GM18858 (cell line): Measurements from ENCODE around the gene CCNK.

Source experiments
- ATAC-seq: cut with Tn5 transposase; IDR thresholded peaks from one replicate; pipeline ENCODE4 v1.9.1; 2021; ENCODE audit not compliant: unreplicated experiment

The CCNK gene

DNA sequence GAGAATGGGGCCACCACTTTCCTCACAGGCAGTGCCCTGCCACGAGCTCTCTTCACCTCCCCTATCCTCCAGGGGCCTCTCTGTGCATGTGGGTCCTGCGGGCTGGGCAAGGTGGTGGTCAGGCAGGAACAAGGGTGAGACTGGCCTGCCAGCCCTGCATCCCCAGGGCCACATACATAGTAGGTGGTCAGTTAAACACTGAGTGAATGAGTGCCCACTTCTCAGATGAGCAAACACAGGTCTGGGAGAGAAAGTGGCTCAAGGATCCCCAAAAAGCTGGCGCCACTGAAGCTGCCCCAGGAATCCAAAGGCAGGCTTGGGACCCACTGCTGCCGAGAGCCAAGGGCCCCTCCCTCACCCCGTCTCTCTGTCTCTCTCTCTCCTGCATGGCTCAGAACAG, 51.1 kb downstream of the CCNK start:
- ATAC-seq, result no peak

DNA sequence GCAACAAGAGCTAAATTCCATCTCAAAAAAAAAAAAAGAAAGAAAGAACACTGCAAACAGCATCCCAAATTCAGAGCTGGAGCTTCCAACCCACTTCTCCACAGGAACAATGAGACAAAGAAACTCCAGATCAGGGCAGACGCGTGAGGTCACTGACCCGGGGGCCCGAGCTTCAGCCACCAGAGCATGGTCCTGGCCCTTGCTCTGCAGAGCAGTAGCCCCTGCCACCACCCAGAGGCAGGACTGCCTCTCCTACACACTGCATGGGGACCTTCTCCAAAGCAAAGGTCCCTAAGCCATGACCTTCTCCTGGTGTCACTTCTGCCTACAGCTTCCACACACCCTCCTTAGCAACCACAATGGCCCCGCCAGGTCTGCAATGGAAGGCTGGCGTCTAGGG, 53.1 kb downstream of the CCNK start:
- ATAC-seq, result no peak

- ATAC-seq, result no peak
Measured at GRCh38 chr14:99534863-99535262, 53.7 kb downstream of the CCNK start.

DNA sequence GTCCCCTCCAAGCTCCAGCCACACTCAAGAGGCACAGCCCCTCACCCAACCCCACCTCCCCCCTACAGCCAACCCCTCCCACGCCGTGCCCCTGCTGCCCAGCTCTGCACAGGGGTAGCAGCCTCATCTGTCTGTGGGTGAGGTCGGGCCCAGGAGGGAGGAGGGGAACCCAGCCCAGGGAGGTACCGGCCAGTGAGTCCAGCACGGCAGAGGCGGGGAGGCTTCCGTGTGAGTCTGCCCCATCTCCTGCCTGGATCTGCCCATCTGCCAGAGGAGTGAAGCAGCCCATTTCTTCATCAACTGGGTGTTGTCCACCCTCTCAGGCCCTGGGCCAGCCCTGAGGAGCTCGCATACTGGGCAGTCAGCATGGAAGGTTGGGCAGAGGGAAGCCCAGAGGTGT, 54.2 kb downstream of the CCNK start:
- no peak for ATAC-seq

- ATAC-seq, result no peak
Measured at GRCh38 chr14:99535908-99536778, 54.9 kb downstream of the CCNK start.

DNA sequence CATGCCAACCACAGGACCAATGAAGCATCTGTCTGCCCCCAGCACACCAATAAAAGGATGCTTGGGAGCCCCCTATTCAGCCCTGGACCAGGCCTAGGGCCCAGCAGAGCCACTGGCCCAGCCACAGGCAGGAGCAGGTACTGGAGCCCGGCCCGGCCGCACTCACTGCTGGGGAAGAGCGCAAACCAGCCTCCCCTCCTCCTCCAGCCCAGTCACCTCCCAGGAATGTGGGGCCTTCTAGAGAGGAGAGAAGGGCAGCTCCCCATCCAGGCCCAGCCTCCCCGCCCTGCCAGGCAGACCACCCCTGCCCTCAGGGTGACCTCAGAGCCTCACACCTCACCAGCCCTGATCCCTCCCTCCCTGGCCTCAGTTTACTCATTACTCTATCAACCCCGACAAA, 56.2 kb downstream of the CCNK start:
- ATAC-seq, result no peak

DNA sequence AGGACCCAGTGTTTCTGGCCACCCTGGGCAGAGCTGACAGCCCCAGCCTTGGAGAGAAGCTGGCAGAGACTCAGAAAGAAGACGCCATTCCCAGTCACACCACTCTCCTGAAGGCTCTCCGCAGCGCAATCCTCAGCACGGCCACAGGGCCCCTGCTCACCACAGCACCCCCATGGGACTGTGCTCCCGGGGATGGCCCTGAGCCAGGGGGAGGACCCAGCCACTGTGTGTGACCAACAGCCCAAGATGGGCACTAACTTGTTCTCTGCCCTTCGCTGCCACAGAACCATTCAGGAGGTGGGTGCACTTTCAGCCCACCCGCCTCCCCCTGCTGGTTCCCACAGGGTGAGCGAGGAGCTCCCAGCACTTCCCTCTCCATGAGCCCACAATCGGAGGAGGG, 57.1 kb downstream of the CCNK start:
- ATAC-seq, result no peak

- no peak for ATAC-seq
Measured at GRCh38 chr14:99538733-99539132, 57.5 kb downstream of the CCNK start.

DNA sequence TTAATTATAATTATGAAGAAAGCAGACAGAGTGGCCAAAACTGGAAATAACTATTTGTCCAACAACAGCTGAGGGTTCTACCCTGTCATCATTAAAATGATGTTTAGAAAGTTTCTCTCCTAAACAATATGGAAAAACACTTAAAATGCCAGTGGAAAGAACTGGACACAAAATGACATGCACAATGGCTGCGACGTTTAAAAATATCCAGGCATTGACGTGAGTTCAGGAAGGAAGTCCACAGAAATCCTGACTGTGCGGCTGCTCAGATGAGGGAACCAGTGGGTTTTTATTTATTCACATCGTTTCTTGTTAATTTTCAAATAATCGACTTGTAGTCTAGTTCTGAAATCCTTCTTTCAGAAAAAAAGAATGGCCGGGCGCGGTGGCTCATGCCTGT, 58.3 kb downstream of the CCNK start:
- ATAC-seq, result no peak

GRCh38 chr14:99540196-99541032, 59.2 kb downstream of the CCNK start:
- no peak for ATAC-seq

DNA sequence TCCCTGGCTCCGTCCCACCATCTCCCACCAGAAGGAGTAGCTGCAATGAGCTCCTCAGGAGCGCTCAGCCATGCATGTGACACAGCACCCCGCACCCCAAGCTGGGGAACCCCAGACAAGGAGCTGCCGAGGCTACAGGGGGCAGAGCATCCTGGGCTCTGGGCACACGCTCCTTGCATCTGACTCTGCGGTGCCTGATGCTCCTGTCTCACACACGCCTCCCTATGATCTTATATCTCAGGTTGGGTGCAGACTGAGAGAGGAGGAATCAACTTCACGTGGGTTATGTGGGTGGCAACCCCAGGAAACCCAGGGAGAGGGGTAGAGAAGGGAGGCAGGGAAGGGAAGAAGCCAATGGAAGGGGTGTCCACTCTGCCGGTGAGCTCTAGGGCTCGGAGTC, 60.0 kb downstream of the CCNK start:
- ATAC-seq, result no peak

DNA sequence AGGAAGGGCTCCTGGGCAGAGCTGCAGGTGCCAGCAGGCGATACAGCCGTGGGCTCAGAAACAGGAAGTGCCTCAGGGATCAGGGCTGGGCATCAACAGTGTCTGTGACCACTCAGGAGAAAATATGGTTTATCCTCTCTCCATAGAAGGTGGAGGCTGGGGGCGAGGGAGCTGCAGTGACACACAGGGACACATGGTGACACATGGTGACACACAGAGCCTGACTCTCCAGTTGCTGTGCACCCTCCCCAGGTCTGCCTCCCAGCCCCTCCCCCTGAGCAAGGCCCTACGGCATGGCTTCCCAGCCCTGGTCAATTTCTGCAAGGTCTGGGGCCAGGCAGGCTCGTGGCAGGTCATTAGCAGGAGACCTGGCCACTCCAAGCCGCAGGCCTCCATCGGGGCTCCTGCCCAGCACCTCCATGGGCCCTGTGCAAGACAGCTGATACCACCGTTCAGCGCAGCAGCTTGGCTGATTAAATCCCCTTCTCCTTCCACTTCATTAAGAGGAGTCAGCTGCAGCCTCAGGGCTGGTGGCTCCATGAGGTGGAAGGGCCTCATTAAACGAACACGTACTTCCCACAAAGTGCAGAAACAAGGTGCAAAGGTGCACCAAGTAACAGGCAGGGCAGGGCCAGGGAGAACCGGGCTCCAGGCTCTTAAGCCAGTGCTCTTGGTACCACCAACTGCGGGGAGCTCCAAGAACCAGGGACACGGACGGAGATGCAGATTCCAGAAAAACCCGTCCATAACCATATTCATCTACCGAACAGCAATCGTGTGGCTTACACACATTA, 60.7 kb downstream of the CCNK start:
- no peak for ATAC-seq

- no peak for ATAC-seq
Measured at GRCh38 chr14:99542566-99542965, 61.4 kb downstream of the CCNK start.

DNA sequence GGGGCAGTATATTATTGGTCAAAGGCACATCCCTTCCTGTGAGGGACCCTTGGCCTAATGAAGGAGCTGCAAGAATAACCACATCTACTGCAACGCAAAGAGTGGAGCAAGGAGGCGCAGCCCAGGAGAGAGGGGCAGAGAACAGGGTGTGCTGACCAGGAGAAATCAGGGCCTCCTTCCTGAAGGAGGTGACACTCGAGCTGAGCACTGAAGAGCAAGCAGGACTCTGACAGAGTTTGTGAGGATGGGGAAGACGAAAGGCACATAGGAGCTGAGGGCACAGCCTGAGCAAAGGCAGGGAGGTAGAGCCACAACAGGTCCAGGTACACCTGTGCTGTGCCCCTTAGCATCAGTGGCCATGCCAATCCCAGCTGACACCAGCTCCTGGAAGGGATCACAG, 62.2 kb downstream of the CCNK start:
- no peak for ATAC-seq

DNA sequence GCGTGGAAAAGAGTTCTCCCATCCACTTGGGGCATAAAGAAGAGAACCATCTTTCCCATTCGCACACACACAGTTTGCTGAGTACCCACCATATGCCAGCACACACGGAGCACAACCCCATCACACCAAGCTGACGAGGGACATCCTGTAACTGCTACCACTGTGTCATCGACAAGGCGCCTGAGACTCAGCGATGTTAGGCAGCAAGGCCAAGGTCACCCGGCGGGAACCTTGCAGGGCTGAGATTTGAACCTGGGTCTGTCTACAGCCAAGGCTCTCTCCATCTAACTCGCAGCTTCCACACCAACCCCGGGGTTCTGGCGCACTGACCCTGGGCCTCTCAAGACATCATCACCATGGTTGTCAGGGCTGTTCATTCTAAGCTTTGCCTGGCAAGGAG, 62.8 kb downstream of the CCNK start:
- ATAC-seq, result no peak

GRCh38 chr14:99544991-99545390, 63.8 kb downstream of the CCNK start:
- ATAC-seq, result no peak

DNA sequence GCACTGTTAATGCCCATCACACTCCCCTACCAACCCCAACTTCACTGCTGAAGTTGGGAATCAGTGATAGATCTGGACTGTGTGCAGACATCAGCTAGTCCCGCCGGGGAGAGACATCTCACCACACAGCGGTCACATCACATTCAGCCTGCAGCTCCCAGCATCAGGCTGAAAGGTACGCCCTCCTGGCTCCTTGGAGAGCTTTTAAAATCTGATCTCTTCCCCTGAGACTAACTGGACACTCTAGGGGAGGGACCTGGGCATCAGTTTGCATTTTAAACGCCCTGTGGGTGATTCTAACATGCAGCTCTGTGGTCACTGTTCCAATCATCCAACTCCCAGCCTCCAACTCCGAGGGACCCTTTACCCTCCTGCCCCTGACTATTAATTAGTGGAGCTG, 64.4 kb downstream of the CCNK start:
- ATAC-seq, result no peak

DNA sequence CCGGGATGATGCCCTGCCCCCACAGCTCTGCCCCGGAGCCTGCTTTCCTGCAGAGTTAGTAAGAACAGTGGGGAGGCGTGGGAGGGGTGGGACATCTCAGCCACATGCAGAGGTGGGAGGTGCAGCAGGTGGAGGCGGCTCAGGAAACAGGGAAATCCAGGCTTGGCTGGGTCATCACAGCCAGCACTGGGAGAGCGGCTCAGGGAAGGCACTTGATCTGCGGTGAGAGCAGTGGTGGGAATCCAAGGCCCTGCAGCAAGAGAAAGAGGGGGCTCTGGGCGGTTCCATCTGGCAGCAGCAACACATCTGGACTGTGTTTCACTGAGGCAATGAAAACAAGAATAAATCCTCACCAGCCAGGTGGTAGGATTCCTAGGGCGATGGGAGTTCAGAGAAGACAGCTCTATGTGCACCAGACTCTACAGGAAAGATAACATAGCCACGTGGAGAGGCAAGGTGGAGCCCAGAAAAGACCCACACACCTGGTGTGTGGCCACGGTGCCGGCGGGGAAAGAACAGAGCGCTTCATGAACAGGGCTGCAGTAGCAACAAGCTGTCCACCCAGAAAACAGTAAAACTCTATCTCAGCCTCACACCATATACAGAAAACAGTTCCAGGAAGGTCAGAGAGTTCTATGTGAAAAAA, 65.1 kb downstream of the CCNK start:
- no peak for ATAC-seq

- ATAC-seq, result no peak
Measured at GRCh38 chr14:99548255-99548654, 67.0 kb downstream of the CCNK start.

GRCh38 chr14:99548871-99549515, 67.8 kb downstream of the CCNK start:
- no peak for ATAC-seq
